GM21529 (cell line): ENCODE data around the gene ZBTB24.
A peak's percentile ranks its signal among the peaks of the same experiment; 100 is the strongest.

Experiments used
- ATAC-seq: cut with Tn5 transposase; IDR thresholded peaks from one replicate; pipeline ENCODE4 v1.9.1; 2021; ENCODE audit not compliant: unreplicated experiment

ZBTB24 gene

GRCh38 chr6:109503327-109504224 is 20.6 kb upstream of the ZBTB24 start:
- ATAC-seq = no peak

GRCh38 chr6:109498936-109499335 is 15.9 kb upstream of the ZBTB24 start:
- no peak for ATAC-seq

GRCh38 chr6:109498052-109498451 is 15.0 kb upstream of the ZBTB24 start:
- ATAC-seq = no peak

- no peak for ATAC-seq
Measured at GRCh38 chr6:109496036-109496772, 13.2 kb upstream of the ZBTB24 start.

GRCh38 chr6:109493865-109494264 is 10.8 kb upstream of the ZBTB24 start:
- no peak for ATAC-seq

- no peak for ATAC-seq
Measured at GRCh38 chr6:109491207-109491938, 8.4 kb upstream of the ZBTB24 start.

- no peak for ATAC-seq
Measured at GRCh38 chr6:109490713-109491112, 7.7 kb upstream of the ZBTB24 start.

GRCh38 chr6:109488001-109488400 is 5.0 kb upstream of the ZBTB24 start:
- no peak for ATAC-seq

- ATAC-seq = no peak
Measured at GRCh38 chr6:109486068-109486467, 3.0 kb upstream of the ZBTB24 start.

GRCh38 chr6:109485266-109485935 is 2.4 kb upstream of the ZBTB24 start:
- no peak for ATAC-seq

- ATAC-seq = no peak
Measured at GRCh38 chr6:109484122-109484521, 1.1 kb upstream of the ZBTB24 start.

- ATAC-seq = peak; percentile 1
Measured at GRCh38 chr6:109483735-109484057, 677 bp upstream of the ZBTB24 start.

- no peak for ATAC-seq
Measured at GRCh38 chr6:109480993-109481480, 2.0 kb downstream of the ZBTB24 start.

- ATAC-seq = no peak
Measured at GRCh38 chr6:109478841-109479624, 4.0 kb downstream of the ZBTB24 start.

- ATAC-seq = no peak
Measured at GRCh38 chr6:109478222-109478805, 4.7 kb downstream of the ZBTB24 start.

GRCh38 chr6:109477725-109478124 is 5.3 kb downstream of the ZBTB24 start:
- no peak for ATAC-seq

- no peak for ATAC-seq
Measured at GRCh38 chr6:109477184-109477583, 5.8 kb downstream of the ZBTB24 start.

- ATAC-seq = no peak
Measured at GRCh38 chr6:109475625-109476024, 7.4 kb downstream of the ZBTB24 start.

- no peak for ATAC-seq
Measured at GRCh38 chr6:109474995-109475394, 8.0 kb downstream of the ZBTB24 start.

- ATAC-seq = no peak
Measured at GRCh38 chr6:109473120-109473519, 9.9 kb downstream of the ZBTB24 start.
